Gastroesophageal sphincter (tissue), 4 donors: ENCODE data around the gene PLEKHG2. TPM values are rescaled to one million over a fixed set of nuclear protein-coding genes. Genes with fewer than 3 reads are reported as not detected.
A peak's percentile ranks its signal among the peaks of the same experiment; 100 is the strongest.

Experiments used
- ATAC-seq: fragments of 150-250 bp; one replicate; pipeline ENCODE4 v1.9.1; 2016; ENCODE audit warnings: mild to moderate bottlenecking, moderate library complexity
- H3K27ac ChIP-seq, 4 donors: fragments of 200-600 bp; sonication (generic) in 3 of 4; 1 replicate in 3 of 4; 2 replicates in 1 of 4; pipeline ENCODE4 v1.5.1; 2016 to 2019
- H3K27me3 ChIP-seq: fragments of 200-600 bp; sonication (generic); one replicate; pipeline ENCODE4 v1.5.1; 2019
- H3K36me3 ChIP-seq, 2 donors: fragments of 200-600 bp; sonication (generic); one replicate each; pipeline ENCODE4 v1.5.1; 2019; ENCODE audit warnings: control low read depth in 1 of 2
- H3K4me1 ChIP-seq, 3 donors: fragments of 200-600 bp; sonication (generic); 1 replicate in 2 of 3; 2 replicates in 1 of 3; pipeline ENCODE4 v1.5.1; 2016 to 2019; ENCODE audit warnings: control low read depth in 2 of 3
- H3K4me3 ChIP-seq, 2 donors: fragments of 200-600 bp; sonication (generic); one replicate each; pipeline ENCODE4 v1.5.1; 2019; ENCODE audit warnings: mild to moderate bottlenecking in 1 of 2, moderate library complexity in 1 of 2
- H3K9me3 ChIP-seq, 3 donors: fragments of 200-600 bp; sonication (generic); one replicate each; pipeline ENCODE4 v1.5.1; 2017 to 2019; ENCODE audit warnings: control low read depth in 2 of 3
- CTCF ChIP-seq, 4 experiments: fragments of 200-600 bp in 2 of 4; fragments of 450-650 bp in 2 of 4; sonication (generic) in 1 of 4; IDR thresholded peaks; one replicate each; pipeline ENCODE4 v1.5.1; 2017 to 2019; ENCODE audit warnings: antibody characterized with exemption in 4 of 4, mild to moderate bottlenecking in 2 of 4, moderate library complexity in 2 of 4
- EP300 ChIP-seq: sonication (generic); formaldehyde crosslinking; IDR thresholded peaks from one replicate; pipeline ENCODE4 v1.6.1; 2017; ENCODE audit warnings: antibody characterized with exemption, mild to moderate bottlenecking
- POLR2A ChIP-seq, 2 donors: fragments of 450-650 bp; IDR thresholded peaks; one replicate each; pipeline ENCODE4 v1.6.1; 2017; ENCODE audit warnings: antibody characterized with exemption in 2 of 2, mild to moderate bottlenecking in 2 of 2, moderate library complexity in 1 of 2
- POLR2AphosphoS5 ChIP-seq: sonication (generic); formaldehyde crosslinking; IDR thresholded peaks from one replicate; pipeline ENCODE4 v1.6.1; 2017; ENCODE audit warnings: antibody characterized with exemption
- whole genome bisulfite sequencing, 2 donors: methylation state at CpG; one replicate each; pipeline ENCODE4 v1.1.5; 2018; ENCODE audit warnings: low coverage in 1 of 2; 5-methylcytosine and 5-hydroxymethylcytosine counted together
- total RNA-seq, 4 donors: library from RNA; depleted of rRNA; stranded (reverse); fragments of >200 nt; gene quantifications; one replicate each; pipeline ENCODE4 v1.1.0, GENCODE V29; 2016

PLEKHG2 gene
- total RNA-seq, 4 donors from 2014 or later: 19.5 to 35.3 (median 23.4) TPM

DNA sequence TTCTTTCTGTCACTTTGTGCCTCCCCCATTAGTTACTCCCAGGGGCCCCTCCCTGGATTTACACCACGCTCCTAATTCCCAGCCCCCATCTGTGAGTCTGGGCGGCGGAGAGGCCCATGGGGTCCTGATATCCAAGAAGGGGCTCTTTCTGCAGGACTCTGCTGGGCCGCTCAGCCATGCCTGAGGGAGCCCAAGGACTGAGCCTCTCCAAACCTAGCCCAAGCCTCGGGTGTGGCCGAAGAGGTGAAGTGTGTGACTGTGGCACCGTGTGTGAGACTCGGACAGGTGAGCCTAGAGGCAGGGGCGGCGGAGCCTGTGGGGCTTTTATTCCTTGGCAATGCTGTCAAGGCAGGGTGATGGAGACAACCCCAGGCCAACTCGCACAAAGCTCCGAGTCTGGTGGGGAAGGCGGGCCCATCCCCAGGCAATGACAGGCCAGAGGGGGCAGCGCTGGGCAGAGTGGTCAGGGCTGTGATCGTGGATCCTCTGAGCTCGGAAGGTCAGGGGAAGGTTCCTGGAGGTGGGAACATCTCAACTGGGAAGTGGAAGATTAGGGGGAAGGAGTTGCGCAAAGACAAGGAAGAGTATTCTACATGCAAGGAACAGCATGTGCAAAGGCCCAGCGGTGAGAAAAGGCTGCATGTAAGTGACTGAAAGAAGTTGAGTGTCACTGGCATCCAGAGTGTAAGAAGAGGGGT lies 1.6 kb downstream of the PLEKHG2 start:
- H3K27me3 ChIP-seq: no peaks in the 10 kb centered on the region
- no peaks in the 10 kb centered on the region for H3K9me3 ChIP-seq
- peak overlapping the region; percentile 96 to 100 (median 99) for H3K27ac ChIP-seq
- H3K4me3 ChIP-seq: peak overlapping the region; percentile 85 to 90
- H3K36me3 ChIP-seq: peaks cover 0 to 31% of the 10 kb centered on the region in 2 donors
- 67 to 86% methylated on average over 1 of the region's 18 CpGs for WGBS, 2 donors
- ATAC-seq: no peak
- no peak for TF ChIP-seq EP300
- peaks cover 0 to 64% (median 24%) of the 10 kb centered on the region in 3 donors for H3K4me1 ChIP-seq

DNA sequence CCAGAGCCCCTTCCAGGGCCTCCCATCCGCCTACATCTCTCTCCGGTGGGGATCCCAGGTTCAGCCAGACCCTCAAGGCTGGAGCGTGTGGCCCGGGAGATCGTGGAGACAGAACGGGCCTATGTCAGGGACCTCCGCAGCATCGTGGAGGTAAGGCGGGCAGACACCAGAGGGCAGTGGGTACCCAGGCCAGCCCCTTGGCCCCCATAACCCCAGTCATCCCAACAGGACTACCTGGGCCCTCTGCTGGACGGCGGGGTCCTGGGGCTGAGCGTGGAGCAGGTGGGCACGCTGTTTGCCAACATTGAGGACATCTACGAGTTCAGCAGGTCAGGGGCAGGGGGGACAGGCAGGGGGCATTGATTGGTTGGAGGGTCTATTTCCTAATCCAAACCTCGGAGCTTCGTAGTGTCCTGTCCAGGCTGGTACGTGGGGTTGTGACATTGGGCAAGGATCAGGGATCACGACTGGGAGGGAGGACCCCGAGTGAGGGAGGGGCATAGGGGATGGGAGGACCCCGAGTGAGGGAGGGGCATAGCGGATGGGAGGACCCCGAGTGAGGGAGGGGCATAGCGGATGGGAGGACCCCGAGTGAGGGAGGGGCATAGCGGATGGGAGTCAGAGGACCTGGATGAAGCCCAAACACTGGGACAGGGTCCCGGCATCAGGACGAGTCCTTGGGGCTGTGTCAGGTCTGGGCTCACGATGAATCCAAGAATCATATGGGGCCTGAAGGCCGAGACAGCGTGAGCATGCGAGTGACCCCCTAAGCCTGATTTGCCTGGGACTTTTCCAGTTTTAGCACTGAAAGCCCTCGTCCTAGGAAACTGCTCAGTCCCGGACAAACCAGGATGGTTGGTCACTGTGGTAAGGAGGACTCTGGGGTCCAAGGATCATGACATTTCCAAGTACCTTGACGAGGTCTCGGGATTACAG lies 2.9 kb downstream of the PLEKHG2 start:
- Histone ChIP-seq H3K9me3 (no peaks in the 10 kb centered on the region), H3K36me3 (peaks cover 0 to 44% of the 10 kb centered on the region in 2 donors), H3K27me3 (no peaks in the 10 kb centered on the region), H3K27ac (peak overlapping the region in 3 of 4 donors; percentile 99 to 100 (median 99)), H3K4me3 (peak overlapping the region in 1 of 2 donors; percentile 90), H3K4me1 (peaks cover 0 to 57% (median 24%) of the 10 kb centered on the region in 3 donors)
- TF ChIP-seq CTCF (IDR thresholded peaks at IDR 0.05): no peak
- TF ChIP-seq EP300: no peak
- no peak for TF ChIP-seq POLR2A (IDR thresholded peaks at IDR 0.05)
- TF ChIP-seq POLR2AphosphoS5: no peak
- 36 to 38% methylated on average over 10 of the region's 35 CpGs for WGBS, 2 donors
- ATAC-seq: no peak

DNA sequence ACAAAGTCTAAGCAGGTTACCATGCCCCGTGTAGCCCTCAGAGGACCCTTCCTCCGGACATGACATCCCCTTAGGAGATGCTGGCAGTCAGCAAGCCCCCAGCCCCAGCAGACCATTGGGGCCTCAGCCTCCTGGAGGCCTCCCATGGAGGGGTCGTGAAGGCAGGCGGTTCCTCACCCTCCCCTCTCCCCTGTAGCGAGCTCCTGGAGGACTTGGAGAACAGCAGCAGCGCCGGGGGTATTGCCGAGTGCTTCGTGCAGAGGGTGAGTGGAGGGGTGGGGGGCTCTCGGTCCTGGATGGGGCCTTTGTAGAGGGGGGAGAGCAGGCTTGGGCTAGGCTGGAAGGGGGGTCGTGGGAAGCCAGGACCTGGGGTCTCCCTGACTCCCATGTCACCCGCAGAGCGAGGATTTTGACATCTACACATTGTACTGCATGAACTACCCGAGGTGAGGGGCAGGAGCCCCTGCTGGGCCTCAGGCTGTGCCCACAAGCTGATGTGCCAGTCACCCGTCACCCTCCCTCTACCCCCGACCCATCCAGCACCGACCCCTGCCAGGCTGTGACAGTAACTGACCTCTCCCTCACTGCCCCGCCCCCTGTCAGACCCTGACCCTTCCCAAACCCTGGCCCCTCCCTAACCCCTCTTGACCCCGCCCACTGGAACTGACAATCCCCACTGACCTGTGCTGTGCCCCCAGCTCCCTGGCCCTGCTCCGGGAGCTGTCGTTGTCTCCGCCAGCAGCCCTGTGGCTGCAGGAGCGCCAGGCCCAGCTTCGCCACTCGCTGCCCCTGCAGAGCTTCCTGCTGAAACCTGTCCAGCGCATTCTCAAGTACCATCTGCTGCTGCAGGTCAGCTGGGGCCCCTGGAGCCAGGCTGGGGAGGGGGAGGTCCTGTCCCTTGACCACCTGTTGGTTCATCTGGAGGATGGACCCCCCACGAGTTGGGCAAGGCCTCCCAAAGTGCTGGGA lies 4.0 kb downstream of the PLEKHG2 start:
- Histone ChIP-seq H3K27me3 (no peaks in the 10 kb centered on the region), H3K36me3 (peaks cover 0 to 55% of the 10 kb centered on the region in 2 donors), H3K4me1 (peaks cover 0 to 47% (median 19%) of the 10 kb centered on the region in 3 donors), H3K4me3 (peak overlapping the region in 1 of 2 donors; percentile 90), H3K9me3 (no peaks in the 10 kb centered on the region), H3K27ac (peak overlapping the region in 3 of 4 donors; percentile 99 to 100 (median 99))
- no peak for ATAC-seq
- WGBS, 2 donors: 37 to 82% methylated on average over 2 to 5 of the region's 27 CpGs
- TF ChIP-seq POLR2A (IDR thresholded peaks at IDR 0.05) (no peak), POLR2AphosphoS5 (no peak), CTCF (IDR thresholded peaks at IDR 0.05) (no peak), EP300 (no peak)

- peak overlapping the region in 1 of 4 donors; percentile 100 for H3K27ac ChIP-seq
- no peaks in the 10 kb centered on the region for H3K27me3 ChIP-seq
- H3K4me1 ChIP-seq: peaks cover 0 to 43% (median 19%) of the 10 kb centered on the region in 3 donors
- no peak overlapping the region for H3K4me3 ChIP-seq
- 83% methylated on average over 1 of the region's 30 CpGs; no CpG with 5 or more reads in 1 of the 2 donors for WGBS, 2 donors
- no peaks in the 10 kb centered on the region for H3K9me3 ChIP-seq
- H3K36me3 ChIP-seq: peaks cover 0 to 66% of the 10 kb centered on the region in 2 donors
- no peak for ATAC-seq
- TF ChIP-seq POLR2A (IDR thresholded peaks at IDR 0.05): no peak
- TF ChIP-seq EP300: no peak
- no peak for TF ChIP-seq POLR2AphosphoS5
- TF ChIP-seq CTCF (IDR thresholded peaks at IDR 0.05): no peak
Measured at GRCh38 chr19:39417463-39418181, 5.2 kb downstream of the PLEKHG2 start.
